HEK293T (cell line): ENCODE data around the gene TFAP2B.

Experiments
- CTCF ChIA-PET: fragments of 350-600 bp; formaldehyde crosslinking; extraction: SDS; loops from one replicate; lab custom pipeline; 2021; ENCODE audit warnings: antibody characterized with exemption, inconsistent platforms; lab: Yijun Ruan, JAX
- POLR2A ChIA-PET: fragments of 350-600 bp; formaldehyde crosslinking; extraction: SDS; loops from one replicate; lab custom pipeline; 2020; ENCODE audit warnings: antibody characterized with exemption, inconsistent platforms; lab: Yijun Ruan, JAX
- DNase-seq: peaks from one replicate; pipeline ENCODE4 v3.0.0; 2012; ENCODE audit warnings: mixed read lengths; ENCODE audit errors: extremely low spot score
- ARNT ChIP-seq: fragments of 450-650 bp; IDR thresholded peaks from 2 replicates; pipeline ENCODE4 v1.6.1; 2017; ENCODE audit warnings: mild to moderate bottlenecking
- BHLHE40 ChIP-seq: fragments of 450-650 bp; IDR thresholded peaks from 2 replicates; pipeline ENCODE4 v1.6.1; 2016; ENCODE audit warnings: mild to moderate bottlenecking, moderate library complexity, borderline replicate concordance
- CTBP1 ChIP-seq: fragments of 450-650 bp; IDR thresholded peaks from 2 replicates; pipeline ENCODE4 v1.6.1; 2016; ENCODE audit warnings: borderline replicate concordance
- ELF4 ChIP-seq: fragments of 450-650 bp; IDR thresholded peaks from 2 replicates; pipeline ENCODE4 v1.6.1; 2017; ENCODE audit warnings: antibody characterized with exemption
- FOXA1 ChIP-seq: fragments of 450-650 bp; IDR thresholded peaks from 2 replicates; pipeline ENCODE4 v1.6.1; 2016; ENCODE audit warnings: mild to moderate bottlenecking
- FOXK2 ChIP-seq: fragments of 450-650 bp; IDR thresholded peaks from 2 replicates; pipeline ENCODE4 v1.6.1; 2016; ENCODE audit warnings: mild to moderate bottlenecking
- FOXM1 ChIP-seq: fragments of 450-650 bp; IDR thresholded peaks from 2 replicates; pipeline ENCODE4 v1.6.1; 2017; ENCODE audit warnings: mild to moderate bottlenecking, borderline replicate concordance
- HDGF ChIP-seq: fragments of 450-650 bp; IDR thresholded peaks from 2 replicates; pipeline ENCODE4 v1.6.1; 2017; ENCODE audit warnings: antibody characterized with exemption, borderline replicate concordance
- L3MBTL2 ChIP-seq: fragments of 450-650 bp; conservative IDR thresholded peaks from 2 replicates; pipeline ENCODE4 v1.6.1; 2016; ENCODE audit warnings: mild to moderate bottlenecking
- LEF1 ChIP-seq: fragments of 450-650 bp; IDR thresholded peaks from 2 replicates; pipeline ENCODE4 v1.6.1; 2017; ENCODE audit warnings: mild to moderate bottlenecking, borderline replicate concordance
- NFRKB ChIP-seq: fragments of 450-650 bp; IDR thresholded peaks from 2 replicates; pipeline ENCODE4 v1.6.1; 2016; ENCODE audit warnings: mild to moderate bottlenecking, moderate library complexity
- PKNOX1 ChIP-seq: fragments of 450-650 bp; IDR thresholded peaks from 2 replicates; pipeline ENCODE4 v1.6.1; 2016
- SP1 ChIP-seq: fragments of 450-650 bp; IDR thresholded peaks from 2 replicates; pipeline ENCODE4 v1.6.1; 2017
- SUZ12 ChIP-seq: fragments of 450-650 bp; IDR thresholded peaks from 2 replicates; pipeline ENCODE4 v1.6.1; 2016; ENCODE audit warnings: mild to moderate bottlenecking
- TARDBP ChIP-seq: fragments of 450-650 bp; IDR thresholded peaks from 2 replicates; pipeline ENCODE4 v1.6.1; 2016
- ZNF384 ChIP-seq: fragments of 450-650 bp; IDR thresholded peaks from 2 replicates; pipeline ENCODE4 v1.6.1; 2016

The TFAP2B gene

GRCh38 chr6:50823094-50823920, 4.6 kb downstream of the TFAP2B start:
- POLR2A ChIA-PET = no interaction called here
- CTCF ChIA-PET = no interaction called here
- DNase-seq = no peak
- TF ChIP-seq ARNT (no peak), SUZ12 (no peak), BHLHE40 (no peak), CTBP1 (no peak), FOXM1 (no peak), PKNOX1 (no peak), L3MBTL2 (no peak), LEF1 (no peak), FOXA1 (no peak), ELF4 (no peak), FOXK2 (no peak), HDGF (no peak), ZNF384 (no peak), NFRKB (no peak)

GRCh38 chr6:50824552-50824951, 5.9 kb downstream of the TFAP2B start:
- no peak for DNase-seq
- TF ChIP-seq FOXA1 = no peak
- TF ChIP-seq ARNT = no peak
- no peak for TF ChIP-seq SUZ12
- TF ChIP-seq TARDBP = no peak
- ChIA-PET CTCF (interaction anchor here (0.7 kb wide), 1 partner anchor 574 kb away, joined by 6 read pairs; no protein-coding TSS in a partner anchor), POLR2A (no interaction called here)

- DNase-seq = no peak
- ChIA-PET POLR2A (no interaction called here), CTCF (interaction anchor here (0.7 kb wide), 1 partner anchor 573 kb away, joined by 6 read pairs; no protein-coding TSS in a partner anchor)
- no peak for TF ChIP-seq BHLHE40
- no peak for TF ChIP-seq ZNF384
- no peak for TF ChIP-seq LEF1
- no peak for TF ChIP-seq FOXK2
- no peak for TF ChIP-seq SUZ12
- no peak for TF ChIP-seq TARDBP
Measured at GRCh38 chr6:50825375-50826036, 6.8 kb downstream of the TFAP2B start.

- DNase-seq = no peak
- TF ChIP-seq LEF1 (no peak), BHLHE40 (no peak), ARNT (no peak), TARDBP (no peak), FOXA1 (no peak), SP1 (no peak), SUZ12 (no peak), L3MBTL2 (no peak), ZNF384 (no peak), HDGF (no peak), NFRKB (no peak), CTBP1 (no peak), PKNOX1 (no peak), FOXM1 (no peak), ELF4 (no peak), FOXK2 (no peak)
- CTCF ChIA-PET = no interaction called here
- POLR2A ChIA-PET = no interaction called here
Measured at GRCh38 chr6:50826037-50826761, 7.5 kb downstream of the TFAP2B start.

- ChIA-PET POLR2A (no interaction called here), CTCF (no interaction called here)
- no peak for DNase-seq
- TF ChIP-seq NFRKB (no peak), HDGF (no peak), PKNOX1 (no peak), TARDBP (no peak), SUZ12 (no peak), FOXM1 (no peak), SP1 (no peak), BHLHE40 (no peak), FOXA1 (no peak), ARNT (no peak), CTBP1 (no peak), LEF1 (no peak), ZNF384 (no peak), L3MBTL2 (no peak), ELF4 (no peak)
Measured at GRCh38 chr6:50826803-50827202, 8.1 kb downstream of the TFAP2B start.

- CTCF ChIA-PET = no interaction called here
- POLR2A ChIA-PET = no interaction called here
- TF ChIP-seq FOXM1 = no peak
- TF ChIP-seq PKNOX1 = no peak
- TF ChIP-seq ZNF384 = no peak
- TF ChIP-seq L3MBTL2 = no peak
- no peak for DNase-seq
Measured at GRCh38 chr6:50829049-50829448, 10.4 kb downstream of the TFAP2B start.
